GM18498 (cell line): ENCODE results near the gene ADAM11.

Experiments used
- ATAC-seq: cut with Tn5 transposase; IDR thresholded peaks from one replicate; pipeline ENCODE4 v1.9.1; 2021; ENCODE audit warnings: mild to moderate bottlenecking, moderate library complexity; ENCODE audit not compliant: unreplicated experiment

Gene ADAM11

GRCh38 chr17:44829523-44830358 lies 71.0 kb downstream of the ADAM11 start, which contains the start of gene GJC1:
TSS of gene GJC1 (minus strand) at chr17:44830287. CDS start at chr17:44805817, 24,470 bp downstream.
- no peak for ATAC-seq

GRCh38 chr17:44830359-44831288 lies 71.8 kb downstream of the ADAM11 start:
- no peak for ATAC-seq

GRCh38 chr17:44831371-44831770 lies 72.6 kb downstream of the ADAM11 start:
- no peak for ATAC-seq
